GM21526 (cell line): ENCODE results near the gene RAI14.
"Not testable (repeated sequence)": the region's sequence is repeated elsewhere in the genome, so short reads cannot be mapped to it uniquely, and the experiment has no call there.

ENCODE experiments used
- ATAC-seq: cut with Tn5 transposase; IDR thresholded peaks from one replicate; pipeline ENCODE4 v1.9.1; 2021; ENCODE audit warnings: moderate library complexity; ENCODE audit not compliant: unreplicated experiment, low FRiP score

The RAI14 gene

DNA sequence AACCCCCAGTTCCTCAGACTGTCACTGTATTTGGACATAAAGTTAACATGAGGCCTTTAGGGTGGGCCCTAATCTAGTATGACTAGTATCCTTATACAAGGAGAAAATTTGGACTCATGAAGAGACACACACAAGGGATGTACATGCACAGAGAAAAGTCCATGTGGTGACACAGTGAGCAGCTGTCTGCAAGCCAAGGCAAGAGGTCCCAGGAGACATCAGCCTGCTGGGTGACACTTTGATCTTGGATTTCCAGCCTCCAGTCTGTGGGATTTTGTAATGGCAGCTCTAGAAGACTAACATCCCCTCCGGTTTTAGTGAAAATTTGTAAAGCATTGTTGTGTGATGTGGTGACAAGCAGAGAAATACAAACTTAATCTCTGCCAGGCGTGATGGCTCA is 66.1 kb downstream of the RAI14 start:
- no peak for ATAC-seq

DNA sequence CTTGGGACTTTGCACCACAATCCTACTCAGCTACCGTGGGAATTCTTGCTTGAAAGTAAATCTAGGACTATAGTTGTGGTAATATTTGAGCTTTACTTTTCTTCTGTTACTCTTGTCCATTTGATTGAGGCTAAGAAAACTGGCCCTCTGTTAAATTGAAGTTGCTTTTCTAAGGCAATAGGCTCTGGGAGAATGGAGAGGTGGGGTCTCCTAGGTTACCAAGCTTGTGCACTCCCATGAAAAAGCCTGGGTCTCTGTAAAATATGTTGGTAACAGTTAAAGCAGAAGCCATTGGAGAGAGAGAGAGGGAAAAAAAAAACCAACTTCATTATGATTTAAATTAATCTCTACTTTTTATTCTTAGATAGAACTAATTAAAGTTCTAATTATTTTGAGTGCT is 68.6 kb downstream of the RAI14 start:
- ATAC-seq, result no peak

DNA sequence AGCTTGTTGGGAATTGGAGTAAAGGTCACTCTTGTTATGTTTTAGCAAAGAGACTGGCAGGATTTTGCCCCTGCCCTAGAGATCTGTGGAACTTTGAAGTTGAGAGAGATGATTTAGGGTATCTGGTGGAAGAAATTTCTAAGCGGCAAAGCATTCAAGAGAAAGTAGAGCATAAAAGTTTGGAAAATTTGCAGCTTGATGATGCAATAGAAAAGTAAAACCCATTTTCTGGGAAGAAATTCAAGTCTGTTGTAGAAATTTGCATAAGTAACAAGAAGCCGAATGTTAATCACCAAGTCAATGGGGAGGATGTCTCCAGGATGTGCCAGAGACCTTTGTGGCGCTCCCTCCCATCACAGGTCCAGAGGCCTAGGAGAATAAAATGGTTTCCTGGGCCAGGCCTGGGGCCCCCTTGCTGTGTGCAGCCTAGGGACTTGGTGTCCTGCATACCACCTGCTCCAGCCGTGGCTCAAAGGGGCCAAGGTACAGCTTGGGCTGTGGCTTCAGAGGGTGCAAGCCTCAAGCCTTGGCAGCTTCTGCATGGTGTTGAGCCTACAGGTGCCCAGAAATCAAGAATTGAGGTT is 71.1 kb downstream of the RAI14 start:
- not testable (repeated sequence) for ATAC-seq

DNA sequence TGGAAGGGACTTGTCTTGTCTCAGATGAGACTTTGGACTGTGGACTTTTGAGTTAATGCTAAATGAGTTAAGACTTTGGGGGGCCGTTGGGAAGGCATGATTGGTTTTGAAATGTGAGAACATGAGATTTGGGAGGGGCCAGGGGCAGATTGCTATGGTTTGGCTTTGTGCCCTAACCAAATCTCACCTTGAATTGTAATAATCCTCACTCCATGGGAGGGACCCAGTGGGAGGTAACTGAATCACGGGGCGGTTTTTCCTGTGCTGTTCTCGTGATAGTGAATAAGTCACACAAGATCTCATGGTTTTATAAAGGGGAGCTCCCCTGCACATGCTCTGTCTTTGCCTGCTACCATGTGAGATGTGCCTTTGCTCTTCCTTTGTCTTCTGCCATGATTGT is 72.1 kb downstream of the RAI14 start:
- no peak for ATAC-seq

DNA sequence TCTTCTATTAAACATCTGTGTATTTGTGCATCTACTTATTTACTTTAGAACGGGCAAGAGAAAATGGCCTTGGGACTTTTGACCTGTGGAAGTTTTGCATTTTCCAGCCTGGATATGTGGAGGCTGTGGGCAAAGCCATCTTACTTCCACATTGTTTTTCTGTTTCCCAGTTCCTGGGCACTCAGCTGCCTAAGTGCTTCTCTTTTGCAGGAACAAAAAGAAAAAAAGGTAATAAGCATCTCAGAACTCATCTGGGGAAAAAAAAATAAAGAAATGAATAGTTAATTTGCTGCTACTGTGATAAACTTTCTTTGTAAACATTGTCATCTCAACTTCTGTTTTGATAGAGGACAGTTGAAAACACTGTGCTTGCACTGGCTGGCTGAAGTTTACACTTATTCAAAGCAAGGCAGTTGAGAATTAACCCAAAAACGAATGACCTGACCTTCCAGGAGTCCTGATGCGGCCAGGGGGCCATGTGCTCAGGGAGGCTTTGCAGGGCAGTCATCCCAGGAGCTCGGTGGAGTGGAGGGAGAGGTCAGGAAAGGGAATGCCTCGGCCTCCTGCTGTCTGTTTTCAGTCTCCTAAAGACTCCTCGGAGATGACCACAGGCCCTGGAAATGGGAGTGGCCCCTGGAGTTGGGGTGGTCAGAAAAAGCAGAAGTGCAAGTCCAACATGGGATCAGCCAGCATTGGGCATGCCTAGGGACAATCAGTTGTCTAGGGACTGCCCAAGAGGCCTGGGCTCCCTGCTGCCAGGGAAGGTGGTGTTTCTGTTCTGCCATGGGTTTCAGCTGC is 75.5 kb downstream of the RAI14 start:
- no peak for ATAC-seq

DNA sequence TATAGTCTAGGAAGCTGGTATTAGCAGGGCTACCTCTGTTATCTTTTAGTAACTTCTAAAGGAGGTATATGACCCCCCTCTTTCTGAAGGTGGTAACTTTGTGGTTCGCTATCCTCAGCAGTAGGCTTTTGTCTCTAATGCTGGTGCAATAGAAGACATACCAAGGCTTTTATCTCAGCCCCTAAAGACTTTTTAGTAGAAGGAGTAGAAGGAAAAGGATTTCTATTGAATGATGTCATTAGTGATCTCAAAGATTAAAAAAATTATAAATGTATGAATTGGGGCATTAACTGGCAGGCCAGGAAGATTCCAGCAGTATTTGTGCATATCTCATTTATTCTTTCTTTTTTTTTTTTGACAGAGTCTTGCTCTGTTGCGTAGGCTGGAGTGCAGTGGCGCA is 78.2 kb downstream of the RAI14 start:
- no peak for ATAC-seq

DNA sequence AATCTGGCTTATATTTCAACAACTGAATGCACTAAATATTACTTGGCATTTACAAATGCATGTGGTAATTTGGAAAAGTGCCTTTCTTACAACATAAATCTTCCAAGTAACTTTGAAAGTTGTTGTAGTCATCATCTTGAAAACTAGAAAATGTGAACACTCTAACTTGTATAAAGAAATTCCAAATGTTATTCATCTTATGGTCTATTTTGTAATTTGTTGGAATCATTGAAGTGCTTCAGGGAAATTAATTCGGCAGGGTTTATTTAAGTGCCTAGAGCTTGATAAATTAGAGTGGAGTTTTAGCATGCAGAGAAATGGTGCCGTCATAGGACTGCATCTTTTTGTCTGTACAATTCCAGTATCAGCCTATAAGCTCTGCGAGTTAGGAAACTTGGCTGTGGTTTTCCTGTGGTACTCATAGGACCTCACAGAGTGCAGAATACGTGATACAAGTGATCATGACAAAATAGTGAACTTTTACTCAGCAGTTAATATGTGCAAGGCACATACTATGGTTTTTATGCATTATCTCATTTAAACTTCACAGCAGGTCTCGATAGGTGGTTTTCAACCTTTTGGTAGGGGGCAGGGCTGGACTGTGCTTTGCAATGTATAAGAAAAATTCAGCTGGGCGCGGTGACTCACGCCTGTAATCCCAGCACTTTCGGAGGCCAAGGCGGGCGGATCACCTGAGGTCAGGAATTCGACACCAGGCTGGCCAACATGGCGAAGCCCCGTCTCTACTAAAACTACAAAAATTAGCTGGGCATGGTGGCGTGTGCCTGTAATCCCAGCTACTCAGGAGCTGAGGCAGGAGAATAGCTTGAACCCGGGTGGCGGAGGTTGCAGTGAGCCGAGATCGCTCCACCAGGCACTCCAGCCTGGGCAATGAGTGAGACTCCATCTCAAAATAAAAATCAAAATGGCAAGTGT is 79.6 kb downstream of the RAI14 start:
- ATAC-seq, result no peak

DNA sequence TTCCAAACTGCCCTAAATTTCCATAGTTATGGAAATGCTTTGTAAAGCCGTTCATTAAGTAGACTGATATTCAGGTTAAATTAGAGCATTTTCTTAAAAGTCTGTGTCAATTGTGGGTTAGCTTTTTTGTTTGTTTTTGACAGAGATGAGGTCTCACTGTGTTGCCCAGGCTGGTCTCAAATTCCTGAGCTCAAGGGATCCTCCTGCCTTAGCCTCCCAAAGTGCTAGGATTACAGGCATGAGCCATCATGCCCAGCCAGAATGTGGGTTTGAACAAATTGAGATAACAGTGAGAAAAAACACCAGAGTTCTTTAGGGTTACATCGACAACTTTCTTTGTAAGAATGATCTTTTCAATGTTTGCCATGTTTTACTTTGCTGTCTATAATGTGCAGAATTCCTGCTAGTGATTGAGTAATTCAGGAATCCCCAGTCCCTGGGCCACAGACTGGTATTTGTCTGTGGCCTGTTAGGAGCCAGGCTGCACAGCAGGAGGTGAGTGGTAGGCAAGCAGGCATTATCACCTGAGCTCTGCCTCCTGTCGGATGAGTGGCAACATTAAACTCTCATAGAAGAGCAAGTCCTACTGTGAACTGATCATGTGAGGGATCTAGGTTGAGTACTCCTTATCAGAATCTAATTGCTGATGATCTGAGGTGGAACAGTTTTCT is 80.5 kb downstream of the RAI14 start:
- no peak for ATAC-seq

DNA sequence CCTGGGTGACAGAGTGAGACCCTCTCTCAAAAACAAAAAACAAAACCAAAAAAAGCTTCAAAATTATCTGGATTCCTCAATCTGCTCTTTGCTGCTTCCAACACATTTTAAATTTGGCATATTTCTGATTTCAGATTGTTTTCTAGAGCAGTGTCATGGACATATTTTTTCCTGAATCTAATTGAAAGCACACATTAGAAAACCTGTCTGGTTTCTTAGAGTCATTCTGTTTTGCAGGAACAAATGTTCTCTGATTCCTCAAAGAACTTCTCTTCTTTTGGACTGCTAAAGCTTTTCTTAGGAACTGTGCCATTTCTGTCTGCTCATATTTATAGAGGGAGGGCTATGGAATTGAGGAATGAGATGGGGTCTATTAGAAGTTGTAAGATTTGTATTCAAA is 81.6 kb downstream of the RAI14 start:
- no peak for ATAC-seq

DNA sequence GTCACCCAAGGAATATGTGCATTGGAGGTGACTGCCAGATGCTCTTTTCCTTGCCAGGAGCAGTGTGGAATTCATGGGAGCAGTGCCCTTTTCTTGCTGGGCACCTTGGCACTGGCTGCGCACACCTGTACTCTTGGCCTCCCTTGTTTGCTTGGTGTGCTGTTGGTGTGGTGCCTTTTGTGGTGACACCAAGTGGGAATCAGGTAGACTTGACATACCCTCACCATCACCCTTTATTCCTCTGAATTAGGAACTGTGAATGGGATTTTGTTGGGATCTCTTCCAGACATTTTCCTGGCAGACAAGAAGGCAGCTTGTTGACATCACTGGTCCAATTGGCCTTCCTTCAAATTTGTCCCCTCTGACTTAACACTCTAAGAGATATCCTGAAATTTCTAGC is 82.3 kb downstream of the RAI14 start:
- no peak for ATAC-seq

DNA sequence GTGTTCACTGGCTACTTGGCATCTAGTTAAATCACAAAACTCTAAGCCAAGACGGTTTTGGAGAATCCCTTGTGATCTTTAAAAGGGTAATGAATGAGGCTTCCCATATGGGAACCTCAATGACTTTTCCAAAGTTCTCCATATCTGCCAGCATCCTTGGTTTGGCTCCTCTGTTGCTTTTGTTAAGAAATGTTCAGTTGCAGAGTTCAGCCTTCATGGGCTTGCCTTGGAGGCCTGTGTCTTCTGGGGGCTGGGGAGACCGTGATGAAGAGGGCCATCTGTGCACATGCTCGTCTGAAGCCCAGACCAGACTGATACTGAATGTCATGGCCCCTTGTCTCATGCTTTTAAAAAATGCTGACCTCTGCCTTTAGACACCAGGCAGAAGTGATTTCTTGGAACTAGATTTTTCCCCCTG is 84.3 kb downstream of the RAI14 start:
- ATAC-seq, result no peak

DNA sequence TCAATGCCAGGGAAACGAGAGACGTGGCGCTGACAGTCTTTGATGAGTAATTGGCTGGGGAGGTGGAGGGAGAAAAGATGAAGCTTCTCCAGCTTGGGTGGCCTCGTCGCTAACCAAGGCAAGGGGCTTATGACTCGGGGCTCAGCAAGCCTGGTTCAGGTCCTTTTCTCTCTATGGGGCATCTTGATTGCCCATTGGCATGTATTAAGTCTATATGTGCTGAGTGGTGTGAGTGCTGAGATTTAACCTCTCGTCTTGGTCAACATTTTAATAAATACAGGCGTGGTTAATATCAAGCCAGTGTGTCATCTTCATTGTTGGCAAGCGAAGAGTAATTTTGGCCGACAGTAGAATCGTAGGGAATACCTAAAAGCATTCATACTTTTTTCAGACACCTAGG is 85.9 kb downstream of the RAI14 start:
- no peak for ATAC-seq

DNA sequence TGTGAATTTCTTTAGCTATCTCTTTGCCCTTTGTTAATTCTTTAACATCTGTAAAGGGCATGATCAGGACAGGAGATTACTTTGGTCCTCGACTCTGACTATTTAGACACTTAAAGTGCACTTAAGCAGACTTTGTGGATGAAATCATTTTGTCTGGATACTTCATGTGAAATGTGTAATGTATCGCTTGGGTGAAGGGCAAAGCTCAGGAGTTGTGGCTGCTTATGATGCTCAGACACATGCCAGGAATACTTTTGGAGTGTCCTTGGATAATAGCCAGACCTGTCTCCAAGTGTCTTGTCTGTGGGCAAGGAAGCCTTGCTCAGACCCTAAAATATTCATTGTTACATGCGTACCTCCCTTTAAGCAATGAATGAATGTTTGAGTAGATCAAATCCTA is 87.8 kb downstream of the RAI14 start:
- no peak for ATAC-seq

DNA sequence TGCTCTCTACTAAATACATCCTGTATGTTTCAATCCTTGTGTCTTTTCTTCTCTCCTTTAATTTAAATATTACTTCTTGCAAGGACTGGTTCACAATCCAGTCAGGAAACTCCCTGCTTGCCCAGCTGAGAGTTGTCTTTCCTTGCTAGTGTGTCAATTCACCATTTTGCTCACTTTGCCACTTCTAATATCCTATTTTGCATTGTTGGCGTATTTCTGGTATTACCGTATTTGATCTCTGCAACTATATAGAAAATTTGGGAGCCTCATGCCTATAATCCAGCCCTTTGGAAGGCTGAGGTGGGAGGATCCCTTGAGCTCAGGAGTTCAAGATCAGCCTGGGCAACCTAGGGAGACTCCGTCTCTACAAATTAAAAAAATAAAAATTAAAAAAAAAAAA is 92.3 kb downstream of the RAI14 start:
- no peak for ATAC-seq

DNA sequence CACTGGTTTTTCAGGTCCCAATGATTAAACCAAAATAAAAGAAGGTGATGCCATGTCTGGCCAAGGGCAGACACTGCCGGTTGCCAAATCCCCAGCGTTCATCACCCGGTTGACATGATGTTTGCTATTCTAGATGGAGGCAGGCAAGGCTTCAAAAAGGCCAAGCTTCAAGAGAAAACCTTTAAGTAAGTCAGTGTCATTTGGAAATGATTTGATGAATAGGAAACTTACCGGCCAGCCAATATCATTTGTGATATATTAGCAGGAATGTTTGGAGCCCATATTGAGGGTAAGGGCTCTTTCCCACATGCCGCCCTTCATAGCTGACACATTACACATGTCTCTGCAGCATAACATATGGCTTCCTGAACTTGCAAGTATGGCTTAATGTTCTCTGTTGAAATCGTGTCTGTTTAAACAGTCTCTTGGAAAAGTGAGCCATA is 93.3 kb downstream of the RAI14 start:
- ATAC-seq, result no peak

DNA sequence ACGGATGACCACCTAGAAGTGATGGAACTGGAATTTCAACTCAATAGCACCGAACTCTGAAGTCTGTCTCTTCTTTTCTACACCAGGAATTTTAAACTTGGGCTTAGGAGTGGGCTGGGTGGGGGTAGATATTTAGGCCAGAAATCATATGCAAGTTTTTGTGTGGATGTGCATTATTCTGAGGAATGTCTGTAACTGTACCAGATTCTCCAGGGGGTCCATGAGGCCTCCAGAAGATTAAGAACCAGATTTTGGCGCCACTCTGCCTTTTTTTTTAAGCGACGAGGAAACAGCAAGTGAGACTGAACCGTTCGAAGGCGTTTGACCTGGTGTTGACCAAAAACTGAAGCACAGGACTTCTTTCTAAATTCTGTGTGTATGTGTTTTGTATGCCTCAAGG is 94.1 kb downstream of the RAI14 start:
- ATAC-seq, result no peak

DNA sequence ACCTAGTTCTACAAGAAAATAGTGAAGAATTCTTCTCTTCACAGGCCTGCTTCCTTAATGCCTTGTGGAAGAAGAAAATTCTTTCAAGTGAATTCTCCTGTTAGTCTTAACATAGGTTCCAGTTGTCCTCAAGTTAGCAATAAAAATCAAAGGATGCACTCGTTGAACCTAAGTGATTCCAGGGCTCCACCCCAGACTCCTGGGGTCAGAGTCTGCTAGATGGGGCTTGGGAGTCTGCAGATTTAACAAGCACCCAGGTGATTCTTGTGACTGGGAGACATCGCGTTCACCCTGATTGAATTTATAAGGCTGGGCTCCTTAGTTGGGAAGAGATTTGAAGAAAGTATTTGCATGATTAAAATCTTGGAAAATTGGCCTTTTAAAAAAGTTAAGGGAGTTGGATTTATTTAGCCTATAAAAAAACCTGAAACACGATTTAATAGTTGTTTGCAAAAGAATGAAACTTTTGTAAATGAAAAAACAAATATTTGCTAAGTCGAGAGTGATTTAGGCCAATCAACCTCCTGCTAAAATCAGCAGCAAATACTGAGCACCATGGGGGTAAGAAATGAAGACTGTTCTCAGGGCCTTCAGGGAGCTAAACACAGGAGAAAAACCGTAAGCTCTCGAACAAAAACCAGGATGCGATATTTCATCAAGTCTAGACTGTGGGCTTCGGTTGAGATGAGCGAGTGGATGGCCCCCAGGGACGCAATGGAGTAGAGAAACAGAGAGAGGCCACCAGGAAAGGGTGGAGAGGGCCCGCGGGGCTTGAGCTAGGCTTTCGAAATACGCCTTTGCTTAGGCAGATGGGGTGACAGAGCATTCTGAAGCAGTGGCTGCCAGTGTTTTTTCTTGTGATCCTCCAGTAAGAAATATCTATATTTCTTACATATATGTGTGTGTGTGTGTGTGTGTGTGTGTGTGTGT is 95.9 kb downstream of the RAI14 start:
- no peak for ATAC-seq

DNA sequence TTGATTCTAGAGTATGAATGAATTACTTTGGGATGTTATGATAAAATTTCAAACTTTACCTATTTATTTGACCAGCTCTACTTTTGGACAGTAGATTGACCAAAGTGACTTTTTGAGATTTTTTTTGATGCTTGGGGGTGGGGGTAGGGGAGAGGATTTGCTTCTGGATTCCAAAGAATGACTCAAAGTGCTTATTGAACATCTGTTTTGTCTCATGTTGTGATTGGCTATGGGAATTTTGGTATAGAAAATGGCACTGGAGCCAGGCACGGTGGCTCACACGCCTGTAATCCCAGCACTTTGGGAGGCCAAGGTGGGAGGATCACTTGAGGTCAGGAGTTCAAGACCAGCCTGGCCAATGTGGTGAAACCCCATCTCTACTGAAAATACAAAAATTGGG is 97.1 kb downstream of the RAI14 start:
- not testable (repeated sequence) for ATAC-seq

DNA sequence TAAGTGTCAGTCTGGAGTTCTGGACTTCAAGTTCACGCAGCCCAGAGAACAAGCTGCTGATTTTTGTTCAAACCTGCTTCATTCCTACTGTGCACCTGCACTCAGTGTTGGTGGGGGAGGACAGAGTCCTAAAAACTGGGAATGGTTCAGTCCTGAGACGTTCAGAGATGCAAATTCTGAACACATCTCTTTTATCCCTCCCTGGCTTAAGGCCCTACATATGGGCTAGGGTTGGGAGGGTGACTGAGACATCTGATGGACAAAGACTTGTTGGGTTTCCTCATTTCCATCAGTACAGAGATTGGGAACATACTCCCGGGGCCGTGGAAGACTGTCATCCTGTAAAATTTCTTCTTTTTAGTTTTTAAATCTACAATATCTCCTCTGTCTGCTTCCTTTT is 99.8 kb downstream of the RAI14 start:
- no peak for ATAC-seq
